NT2/D1 (cell line): Measurements from ENCODE around the gene ARL15.

ENCODE experiments used
- SUZ12 ChIP-seq: IDR thresholded peaks from 2 replicates; pipeline ENCODE4 v1.6.1; 2011; ENCODE audit not compliant: insufficient read length, insufficient read depth; ENCODE audit errors: extremely low read depth
- YY1 ChIP-seq: IDR thresholded peaks from 2 replicates; pipeline ENCODE4 v1.6.1; 2011; ENCODE audit not compliant: insufficient read length, insufficient read depth
- ZNF274 ChIP-seq: IDR thresholded peaks from 2 replicates; pipeline ENCODE4 v1.6.1; 2011; ENCODE audit warnings: mild to moderate bottlenecking, low read depth, low read length

GRCh38 chr5:54007827-54008777 lies 302.3 kb downstream of the ARL15 start:
- TF ChIP-seq SUZ12, result no peak
- TF ChIP-seq YY1, result no peak
- TF ChIP-seq ZNF274, result no peak
